ENCODE data around the gene PARD3. TPM values are rescaled to one million over a fixed set of nuclear protein-coding genes. Genes with fewer than 3 reads are reported as not detected.

The PARD3 gene
- polyA plus RNA-seq, 2 of the 4 experiments (the other 2 are of a cell fraction) = 110 to 200 TPM

DNA sequence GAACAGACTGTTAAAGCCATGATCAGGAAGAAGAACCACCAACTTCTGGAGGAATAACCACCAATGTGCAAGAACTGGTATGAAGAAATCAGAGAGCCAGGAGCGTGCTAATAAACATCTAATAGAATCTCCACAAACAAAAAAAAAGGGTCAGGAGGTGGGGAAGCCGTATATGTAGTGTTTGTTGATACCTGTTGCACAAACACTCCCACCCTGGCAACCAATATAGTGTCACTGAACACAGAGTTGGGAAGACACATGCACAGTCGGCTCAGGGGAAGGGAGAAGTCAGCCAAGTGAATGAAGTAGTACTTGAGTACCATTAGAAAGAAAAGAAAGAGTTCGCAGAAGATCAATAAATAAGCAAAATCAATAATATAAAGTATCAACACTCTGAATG lies 400.1 kb downstream of the PARD3 start:
- ChIA-PET CTCF (no interaction called here), POLR2A (no interaction called here)
- WGBS (ENCODE audit: missing lambda C conversion rate) = 73% methylated on average over 4 of the region's 4 CpGs
- H3K4me1 ChIP-seq = peaks cover 91% of the 10 kb centered on the region
- H3K4me3 ChIP-seq = no peak overlapping the region
- DNase-seq (ENCODE audit: low read depth in 1 of 2, low spot score in 1 of 2) (no peak), ATAC-seq (no peak), FAIRE-seq (peak; percentile 46)
- peak overlapping the region; percentile 13 to 61; a peak in 4 of 6 replicates for H3K27ac ChIP-seq
- H3K9me3 ChIP-seq = no peaks in the 10 kb centered on the region
- TF ChIP-seq FOSB (CRISPR knock-in tag; IDR thresholded peaks at IDR 0.05) (no peak), RFX5 (IDR thresholded peaks at IDR 0.05) (no peak), MAZ (IDR thresholded peaks at IDR 0.05; ENCODE audit: borderline replicate concordance, low read depth, low read length) (no peak), HDAC2 (IDR thresholded peaks at IDR 0.05) (no peak), TFCP2L1 (CRISPR knock-in tag; IDR thresholded peaks at IDR 0.05) (no peak), ESRRA (IDR thresholded peaks at IDR 0.05; ENCODE audit: borderline replicate concordance, low read length) (no peak), CBX8 (IDR thresholded peaks at IDR 0.05) (no peak), GATA3 (IDR thresholded peaks at IDR 0.05; ENCODE audit: borderline replicate concordance) (no peak), JUNB (IDR thresholded peaks at IDR 0.05) (no peak)
- TF ChIP-seq, protein P1, sequence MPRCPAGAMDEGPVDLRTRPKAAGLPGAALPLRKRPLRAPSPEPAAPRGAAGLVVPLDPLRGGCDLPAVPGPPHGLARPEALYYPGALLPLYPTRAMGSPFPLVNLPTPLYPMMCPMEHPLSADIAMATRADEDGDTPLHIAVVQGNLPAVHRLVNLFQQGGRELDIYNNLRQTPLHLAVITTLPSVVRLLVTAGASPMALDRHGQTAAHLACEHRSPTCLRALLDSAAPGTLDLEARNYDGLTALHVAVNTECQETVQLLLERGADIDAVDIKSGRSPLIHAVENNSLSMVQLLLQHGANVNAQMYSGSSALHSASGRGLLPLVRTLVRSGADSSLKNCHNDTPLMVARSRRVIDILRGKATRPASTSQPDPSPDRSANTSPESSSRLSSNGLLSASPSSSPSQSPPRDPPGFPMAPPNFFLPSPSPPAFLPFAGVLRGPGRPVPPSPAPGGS (IDR thresholded peaks at IDR 0.05) = no peak
- TF ChIP-seq, protein P2, sequence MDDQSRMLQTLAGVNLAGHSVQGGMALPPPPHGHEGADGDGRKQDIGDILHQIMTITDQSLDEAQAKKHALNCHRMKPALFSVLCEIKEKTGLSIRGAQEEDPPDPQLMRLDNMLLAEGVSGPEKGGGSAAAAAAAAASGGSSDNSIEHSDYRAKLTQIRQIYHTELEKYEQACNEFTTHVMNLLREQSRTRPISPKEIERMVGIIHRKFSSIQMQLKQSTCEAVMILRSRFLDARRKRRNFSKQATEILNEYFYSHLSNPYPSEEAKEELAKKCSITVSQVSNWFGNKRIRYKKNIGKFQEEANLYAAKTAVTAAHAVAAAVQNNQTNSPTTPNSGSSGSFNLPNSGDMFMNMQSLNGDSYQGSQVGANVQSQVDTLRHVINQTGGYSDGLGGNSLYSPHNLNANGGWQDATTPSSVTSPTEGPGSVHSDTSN (IDR thresholded peaks at IDR 0.05) = no peak
- peak overlapping the region; percentile 32 for H3K4me2 ChIP-seq

DNA sequence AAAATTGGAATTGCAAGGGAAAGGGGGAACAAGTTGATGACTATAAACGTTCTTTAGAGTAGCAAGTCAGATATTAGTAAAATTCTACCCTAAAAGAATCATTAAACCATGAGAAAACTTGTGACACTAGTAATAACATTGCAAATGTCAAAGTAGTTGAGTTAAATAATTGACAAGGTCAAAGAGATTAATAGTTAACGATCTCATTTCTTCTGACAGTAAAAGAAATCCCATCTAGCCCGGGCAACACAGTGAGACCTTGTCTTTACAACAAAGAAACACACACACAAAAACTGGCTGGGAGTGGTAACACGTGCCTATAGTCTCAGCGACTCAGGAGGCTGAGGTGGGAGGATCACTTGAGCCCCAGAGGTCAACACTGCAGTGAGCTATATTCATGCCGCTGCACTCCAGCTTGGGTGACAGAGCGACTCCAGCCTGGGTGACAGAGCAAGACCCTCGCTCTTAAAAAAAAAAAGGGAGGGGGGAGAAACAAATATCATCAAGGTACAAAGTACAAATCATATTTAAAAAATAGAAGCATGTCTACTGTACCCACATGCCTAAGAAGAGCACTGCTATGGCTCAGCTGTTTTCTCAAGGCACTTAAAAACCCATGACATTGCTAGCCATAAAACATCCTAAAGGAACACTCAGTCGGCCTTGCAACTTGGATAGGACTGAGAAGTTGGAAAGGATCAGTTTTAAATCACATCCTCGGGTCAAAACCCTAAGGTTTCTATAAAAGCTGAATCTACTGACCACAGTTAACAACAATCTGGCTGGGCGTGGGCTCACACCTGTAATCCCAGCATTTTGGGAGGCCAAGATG lies 401.1 kb downstream of the PARD3 start:
- peak overlapping the region; percentile 37 to 71; a peak in 5 of 6 replicates for H3K27ac ChIP-seq
- no peaks in the 10 kb centered on the region for H3K9me3 ChIP-seq
- 58% methylated on average over 11 of the region's 11 CpGs for WGBS (ENCODE audit: missing lambda C conversion rate)
- FAIRE-seq (no peak), DNase-seq (ENCODE audit: low read depth in 1 of 2, low spot score in 1 of 2) (no peak), ATAC-seq (no peak)
- ChIA-PET POLR2A (no interaction called here), CTCF (no interaction called here)
- peaks cover 91% of the 10 kb centered on the region for H3K4me1 ChIP-seq
- no peak overlapping the region for H3K4me3 ChIP-seq
- 0 out of 2 replicates have a peak, but pooled peaks have one; percentile 26 for TF ChIP-seq CHD4 (IDR thresholded peaks at IDR 0.05; ENCODE audit: borderline replicate concordance)
- TF ChIP-seq KDM1A (IDR thresholded peaks at IDR 0.05; ENCODE audit: low read depth) = peak; percentile 71; the same call in 1 of the 2 replicates
- no peak for TF ChIP-seq CEBPB (IDR thresholded peaks at IDR 0.05)
- TF ChIP-seq HDAC2 (IDR thresholded peaks at IDR 0.05) = peak; percentile 32; the same call in 1 of the 2 replicates
- H3K4me2 ChIP-seq = peak overlapping the region; percentile 32

DNA sequence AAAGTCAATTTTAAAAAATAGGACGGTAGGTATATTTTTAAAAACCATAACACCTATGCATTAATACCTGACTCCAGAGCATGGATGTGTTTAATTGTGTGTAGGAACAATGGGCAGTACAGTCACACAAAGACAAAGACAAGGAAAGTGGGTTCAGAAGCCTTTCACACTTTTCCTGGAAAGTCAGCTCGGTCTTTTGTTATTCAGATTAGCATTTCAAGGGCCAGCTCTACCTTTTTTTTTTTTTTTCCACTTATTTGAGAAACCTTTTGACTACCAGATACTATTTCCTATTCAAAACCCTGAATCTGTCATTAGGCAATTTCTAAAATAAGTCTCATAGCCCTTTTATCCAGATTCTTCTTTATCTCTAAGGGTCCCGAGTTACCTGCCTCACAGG lies 401.9 kb downstream of the PARD3 start:
- Histone ChIP-seq H3K4me3 (no peak overlapping the region), H3K27ac (peak overlapping the region; percentile 37 to 71; a peak in 4 of 6 replicates), H3K9me3 (no peaks in the 10 kb centered on the region), H3K4me2 (peak overlapping the region; percentile 32), H3K4me1 (peaks cover 91% of the 10 kb centered on the region)
- ChIA-PET POLR2A (no interaction called here), CTCF (interaction anchor here (0.6 kb wide), 1 partner anchor 14 kb away, joined by 4 read pairs; no protein-coding TSS in a partner anchor)
- ATAC-seq = no peak
- no peak for TF ChIP-seq RAD21 (conservative IDR thresholded peaks at IDR 0.05 in 1 of 2, IDR thresholded peaks at IDR 0.05 in 1 of 2)
- TF ChIP-seq, protein P3, sequence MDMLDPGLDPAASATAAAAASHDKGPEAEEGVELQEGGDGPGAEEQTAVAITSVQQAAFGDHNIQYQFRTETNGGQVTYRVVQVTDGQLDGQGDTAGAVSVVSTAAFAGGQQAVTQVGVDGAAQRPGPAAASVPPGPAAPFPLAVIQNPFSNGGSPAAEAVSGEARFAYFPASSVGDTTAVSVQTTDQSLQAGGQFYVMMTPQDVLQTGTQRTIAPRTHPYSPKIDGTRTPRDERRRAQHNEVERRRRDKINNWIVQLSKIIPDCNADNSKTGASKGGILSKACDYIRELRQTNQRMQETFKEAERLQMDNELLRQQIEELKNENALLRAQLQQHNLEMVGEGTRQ (IDR thresholded peaks at IDR 0.05) = no peak
- TF ChIP-seq SREBF2 (IDR thresholded peaks at IDR 0.05) = no peak
- no peak for TF ChIP-seq JUNB (IDR thresholded peaks at IDR 0.05)
- no peak for TF ChIP-seq HOXB5 (CRISPR knock-in tag; IDR thresholded peaks at IDR 0.05)
- no peak for TF ChIP-seq EHMT2 (IDR thresholded peaks at IDR 0.05; ENCODE audit: low read depth)
- TF ChIP-seq MYC (IDR thresholded peaks at IDR 0.05; ENCODE audit: borderline replicate concordance, low read length) = no peak
- no peak for TF ChIP-seq HOXB13 (CRISPR knock-in tag; IDR thresholded peaks at IDR 0.05; ENCODE audit: low read depth)
- TF ChIP-seq RCOR1 (IDR thresholded peaks at IDR 0.05; ENCODE audit: low read depth, low read length) = no peak
- no peak for TF ChIP-seq RARB (CRISPR knock-in tag; IDR thresholded peaks at IDR 0.05)
- TF ChIP-seq CBX2 (IDR thresholded peaks at IDR 0.05; ENCODE audit: borderline replicate concordance, low read depth) = no peak
- TF ChIP-seq, protein P4, sequence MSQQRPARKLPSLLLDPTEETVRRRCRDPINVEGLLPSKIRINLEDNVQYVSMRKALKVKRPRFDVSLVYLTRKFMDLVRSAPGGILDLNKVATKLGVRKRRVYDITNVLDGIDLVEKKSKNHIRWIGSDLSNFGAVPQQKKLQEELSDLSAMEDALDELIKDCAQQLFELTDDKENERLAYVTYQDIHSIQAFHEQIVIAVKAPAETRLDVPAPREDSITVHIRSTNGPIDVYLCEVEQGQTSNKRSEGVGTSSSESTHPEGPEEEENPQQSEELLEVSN (IDR thresholded peaks at IDR 0.05; ENCODE audit: borderline replicate concordance, low read depth) = no peak
- TF ChIP-seq CEBPB (IDR thresholded peaks at IDR 0.05) = no peak
- no peak for TF ChIP-seq BHLHE40 (IDR thresholded peaks at IDR 0.05; ENCODE audit: low read depth, low read length)
- TF ChIP-seq, protein P5, sequence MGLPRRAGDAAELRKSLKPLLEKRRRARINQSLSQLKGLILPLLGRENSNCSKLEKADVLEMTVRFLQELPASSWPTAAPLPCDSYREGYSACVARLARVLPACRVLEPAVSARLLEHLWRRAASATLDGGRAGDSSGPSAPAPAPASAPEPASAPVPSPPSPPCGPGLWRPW (IDR thresholded peaks at IDR 0.05) = no peak
- TF ChIP-seq, protein P6, sequence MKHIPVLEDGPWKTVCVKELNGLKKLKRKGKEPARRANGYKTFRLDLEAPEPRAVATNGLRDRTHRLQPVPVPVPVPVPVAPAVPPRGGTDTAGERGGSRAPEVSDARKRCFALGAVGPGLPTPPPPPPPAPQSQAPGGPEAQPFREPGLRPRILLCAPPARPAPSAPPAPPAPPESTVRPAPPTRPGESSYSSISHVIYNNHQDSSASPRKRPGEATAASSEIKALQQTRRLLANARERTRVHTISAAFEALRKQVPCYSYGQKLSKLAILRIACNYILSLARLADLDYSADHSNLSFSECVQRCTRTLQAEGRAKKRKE (CRISPR knock-in tag; IDR thresholded peaks at IDR 0.05; ENCODE audit: low read depth) = no peak
- DNase-seq (ENCODE audit: low read depth in 1 of 2, low spot score in 1 of 2) = no peak
- 69% methylated on average over 3 of the region's 3 CpGs for WGBS (ENCODE audit: missing lambda C conversion rate)
- FAIRE-seq = no peak

Measured in A549 (cell line).